ENCODE data around the gene AMN. TPM values are rescaled to one million over a fixed set of nuclear protein-coding genes. Genes with fewer than 3 reads are reported as not detected.

AMN gene
- total RNA-seq, 4 donors from 2014 or later = 0.59 TPM; not detected in 3

DNA sequence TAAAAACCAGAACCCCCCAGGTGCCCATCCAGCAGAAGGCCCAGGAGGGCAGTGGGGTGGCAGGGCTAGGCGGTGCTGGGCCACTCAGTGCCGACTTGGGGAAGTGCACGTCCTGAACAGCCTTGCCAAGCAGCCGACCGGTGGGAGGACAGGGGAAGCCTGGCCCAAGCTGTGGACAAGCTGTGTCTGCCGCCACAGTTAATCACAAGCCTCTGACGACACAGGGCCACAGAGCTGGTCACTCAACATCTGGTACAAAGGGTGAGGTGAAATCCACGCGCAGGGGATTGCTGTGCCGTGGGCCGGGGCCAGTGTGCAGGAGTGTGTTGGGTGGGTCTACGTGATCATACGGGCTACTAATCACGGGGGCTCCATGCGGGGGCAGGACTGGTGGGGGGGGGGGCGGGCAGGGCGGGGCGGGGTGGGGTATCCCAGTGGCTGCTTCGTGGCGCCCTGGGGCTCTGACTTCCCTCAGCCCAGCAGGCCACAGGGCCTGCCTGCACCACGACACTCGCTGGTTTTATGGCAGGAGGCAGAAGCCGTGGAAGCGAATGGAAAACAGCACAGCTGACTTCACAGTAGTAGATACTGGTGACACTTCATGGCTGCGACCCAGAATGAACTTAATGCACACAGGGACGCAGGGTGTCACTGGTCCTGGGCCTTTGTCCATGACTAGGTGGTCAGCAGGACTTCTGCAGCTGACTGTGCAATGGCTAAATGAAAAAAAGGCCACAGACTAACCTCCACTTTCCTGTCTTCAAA lies 10.2 kb downstream of the AMN start:
- TF ChIP-seq EP300 (IDR thresholded peaks at IDR 0.05) (no peak), POLR2A (IDR thresholded peaks at IDR 0.05) (no peak), POLR2AphosphoS5 (IDR thresholded peaks at IDR 0.05) (no peak)
- TF ChIP-seq, protein P1, sequence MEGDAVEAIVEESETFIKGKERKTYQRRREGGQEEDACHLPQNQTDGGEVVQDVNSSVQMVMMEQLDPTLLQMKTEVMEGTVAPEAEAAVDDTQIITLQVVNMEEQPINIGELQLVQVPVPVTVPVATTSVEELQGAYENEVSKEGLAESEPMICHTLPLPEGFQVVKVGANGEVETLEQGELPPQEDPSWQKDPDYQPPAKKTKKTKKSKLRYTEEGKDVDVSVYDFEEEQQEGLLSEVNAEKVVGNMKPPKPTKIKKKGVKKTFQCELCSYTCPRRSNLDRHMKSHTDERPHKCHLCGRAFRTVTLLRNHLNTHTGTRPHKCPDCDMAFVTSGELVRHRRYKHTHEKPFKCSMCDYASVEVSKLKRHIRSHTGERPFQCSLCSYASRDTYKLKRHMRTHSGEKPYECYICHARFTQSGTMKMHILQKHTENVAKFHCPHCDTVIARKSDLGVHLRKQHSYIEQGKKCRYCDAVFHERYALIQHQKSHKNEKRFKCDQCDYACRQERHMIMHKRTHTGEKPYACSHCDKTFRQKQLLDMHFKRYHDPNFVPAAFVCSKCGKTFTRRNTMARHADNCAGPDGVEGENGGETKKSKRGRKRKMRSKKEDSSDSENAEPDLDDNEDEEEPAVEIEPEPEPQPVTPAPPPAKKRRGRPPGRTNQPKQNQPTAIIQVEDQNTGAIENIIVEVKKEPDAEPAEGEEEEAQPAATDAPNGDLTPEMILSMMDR (IDR thresholded peaks at IDR 0.05) = no peak
- no peak overlapping the region for H3K27ac ChIP-seq
- no peak overlapping the region for H3K4me3 ChIP-seq
- WGBS, 2 donors (ENCODE audit: low coverage in 1 of 2) = 78% methylated on average over 15 of the region's 26 CpGs; no CpG with 5 or more reads in 1 of the 2 donors
- no peaks in the 10 kb centered on the region for H3K9me3 ChIP-seq
- H3K36me3 ChIP-seq = peaks cover 0 to 57% of the 10 kb centered on the region in 2 donors
- ATAC-seq = no peak
- H3K4me1 ChIP-seq = peaks cover 9 to 30% (median 27%) of the 10 kb centered on the region in 3 donors
- H3K27me3 ChIP-seq = peaks cover 35% of the 10 kb centered on the region

DNA sequence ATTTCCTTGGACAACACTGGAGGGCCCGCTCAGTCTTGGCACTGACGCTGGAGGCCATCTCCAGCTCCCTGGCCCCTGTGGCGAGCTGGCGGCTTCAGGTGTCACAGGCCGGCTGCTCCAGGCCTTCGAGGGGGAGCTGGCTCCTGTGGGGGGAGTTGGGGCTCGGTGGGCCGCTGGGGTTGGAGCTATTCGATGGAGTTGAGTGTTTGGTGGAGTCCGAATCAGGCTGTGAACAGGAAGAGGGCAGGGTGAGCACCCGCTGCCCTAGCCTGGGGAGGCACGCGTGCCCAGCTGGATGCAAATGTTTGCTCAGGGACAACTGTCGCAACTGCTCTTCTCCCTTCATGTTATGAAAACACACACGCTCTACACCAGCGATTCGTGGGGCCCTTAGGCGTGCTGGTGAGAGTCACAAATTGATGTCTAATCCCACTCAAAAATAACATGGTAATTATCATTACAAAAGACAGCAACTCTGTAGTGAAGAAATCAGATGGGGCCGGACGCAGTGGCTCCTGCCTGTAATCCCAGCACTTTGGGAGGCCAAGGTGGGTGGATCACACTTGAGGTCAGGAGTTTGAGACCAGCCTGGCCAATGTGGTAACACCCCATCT lies 11.3 kb downstream of the AMN start:
- 93 to 94% methylated on average over 3 to 5 of the region's 20 CpGs for WGBS, 2 donors (ENCODE audit: low coverage in 1 of 2)
- no peaks in the 10 kb centered on the region for H3K9me3 ChIP-seq
- H3K36me3 ChIP-seq = peaks cover 0 to 68% of the 10 kb centered on the region in 2 donors
- H3K4me1 ChIP-seq = peaks cover 5 to 21% (median 18%) of the 10 kb centered on the region in 3 donors
- H3K27me3 ChIP-seq = peaks cover 24% of the 10 kb centered on the region
- no peak overlapping the region for H3K27ac ChIP-seq
- TF ChIP-seq POLR2AphosphoS5 (IDR thresholded peaks at IDR 0.05) (no peak), EP300 (IDR thresholded peaks at IDR 0.05) (no peak), POLR2A (IDR thresholded peaks at IDR 0.05) (no peak)
- TF ChIP-seq, protein P1 (IDR thresholded peaks at IDR 0.05) = no peak
- no peak for ATAC-seq
- no peak overlapping the region for H3K4me3 ChIP-seq

DNA sequence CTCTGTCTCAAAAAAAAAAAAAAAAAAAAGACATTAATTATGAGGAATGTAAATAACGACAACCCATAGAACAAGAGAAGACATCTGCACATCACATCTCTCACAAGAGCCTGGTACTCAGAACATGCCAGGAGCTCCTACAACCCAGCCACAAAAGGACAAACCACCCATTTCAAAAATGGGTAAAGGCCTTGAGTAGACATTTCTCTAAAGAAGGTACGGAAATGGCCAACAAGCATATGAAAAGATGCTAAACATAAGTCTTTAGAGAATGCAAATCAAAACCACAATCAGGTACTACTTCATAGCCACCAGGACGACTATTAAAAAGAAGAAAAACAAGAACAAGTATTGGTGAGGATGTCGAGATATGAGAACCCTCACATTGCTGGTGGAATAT lies 13.3 kb downstream of the AMN start:
- Histone ChIP-seq H3K27me3 (peaks cover 4% of the 10 kb centered on the region), H3K9me3 (no peaks in the 10 kb centered on the region), H3K4me3 (no peak overlapping the region), H3K4me1 (peaks cover under 1 to 10% (median 5%) of the 10 kb centered on the region in 3 donors), H3K36me3 (peaks cover 0 to 88% of the 10 kb centered on the region in 2 donors), H3K27ac (no peak overlapping the region)
- WGBS, 2 donors (ENCODE audit: low coverage in 1 of 2) = 86 to 93% methylated on average over 2 to 4 of the region's 4 CpGs
- ATAC-seq = no peak
- TF ChIP-seq POLR2A (IDR thresholded peaks at IDR 0.05) = no peak
- TF ChIP-seq, protein P1 (IDR thresholded peaks at IDR 0.05) = no peak
- no peak for TF ChIP-seq EP300 (IDR thresholded peaks at IDR 0.05)
- no peak for TF ChIP-seq POLR2AphosphoS5 (IDR thresholded peaks at IDR 0.05)

DNA sequence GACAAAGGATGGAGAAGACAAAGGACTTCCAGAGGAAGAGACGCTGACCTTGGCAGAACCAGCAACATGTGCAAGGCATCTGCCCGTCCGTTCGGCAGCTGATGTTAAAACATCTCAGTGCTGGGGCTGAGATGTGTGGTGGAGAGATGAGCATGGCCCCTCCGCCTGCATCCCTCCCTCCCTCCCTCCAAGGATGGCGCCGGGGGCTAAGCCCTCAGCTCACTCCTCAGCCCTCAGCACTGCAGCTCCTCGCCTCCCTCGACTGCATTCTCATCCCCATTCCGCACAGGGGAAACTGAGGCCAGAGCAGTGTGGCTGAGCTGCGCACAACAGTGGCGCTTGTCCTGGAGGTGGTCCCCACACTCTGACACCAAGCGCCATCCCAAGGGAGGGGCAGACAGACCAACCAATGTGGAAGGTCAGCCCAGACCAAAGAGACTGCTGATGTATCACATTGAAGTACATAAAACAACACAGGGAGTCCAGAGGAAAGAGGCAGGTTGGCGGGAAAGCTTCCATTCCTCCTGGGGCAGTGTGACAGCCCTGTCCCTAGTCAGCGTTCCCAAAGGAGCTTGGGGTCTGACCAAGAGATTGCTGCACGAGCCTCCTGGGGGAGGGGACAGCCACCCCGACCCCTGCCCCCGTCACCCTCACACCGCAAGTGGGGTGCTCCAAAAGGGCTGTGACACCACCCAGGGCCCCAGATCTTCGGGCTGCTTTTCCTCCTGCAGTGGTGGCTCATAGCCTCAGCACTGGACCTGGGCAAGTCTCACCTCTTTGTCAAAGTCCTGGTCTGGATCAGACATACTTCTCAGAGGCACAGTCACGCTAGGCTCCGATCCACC lies 15.1 kb downstream of the AMN start:
- Histone ChIP-seq H3K4me1 (peaks cover 3 to 20% (median 5%) of the 10 kb centered on the region in 3 donors), H3K4me3 (no peak overlapping the region), H3K36me3 (peaks cover 0 to 94% of the 10 kb centered on the region in 2 donors), H3K27ac (no peak overlapping the region), H3K27me3 (no peaks in the 10 kb centered on the region), H3K9me3 (no peaks in the 10 kb centered on the region)
- ATAC-seq = no peak
- no peak for TF ChIP-seq POLR2AphosphoS5 (IDR thresholded peaks at IDR 0.05)
- TF ChIP-seq POLR2A (IDR thresholded peaks at IDR 0.05) = no peak
- TF ChIP-seq, protein P1 (IDR thresholded peaks at IDR 0.05) = no peak
- no peak for TF ChIP-seq EP300 (IDR thresholded peaks at IDR 0.05)
- 71 to 100% methylated on average over 2 to 6 of the region's 22 CpGs for WGBS, 2 donors (ENCODE audit: low coverage in 1 of 2)

All from gastroesophageal sphincter (tissue), 4 donors.